ENCODE results near the gene HEBP2.
"Not testable (repeated sequence)": the region's sequence is repeated elsewhere in the genome, so short reads cannot be mapped to it uniquely, and the experiment has no call there.

The HEBP2 gene

DNA sequence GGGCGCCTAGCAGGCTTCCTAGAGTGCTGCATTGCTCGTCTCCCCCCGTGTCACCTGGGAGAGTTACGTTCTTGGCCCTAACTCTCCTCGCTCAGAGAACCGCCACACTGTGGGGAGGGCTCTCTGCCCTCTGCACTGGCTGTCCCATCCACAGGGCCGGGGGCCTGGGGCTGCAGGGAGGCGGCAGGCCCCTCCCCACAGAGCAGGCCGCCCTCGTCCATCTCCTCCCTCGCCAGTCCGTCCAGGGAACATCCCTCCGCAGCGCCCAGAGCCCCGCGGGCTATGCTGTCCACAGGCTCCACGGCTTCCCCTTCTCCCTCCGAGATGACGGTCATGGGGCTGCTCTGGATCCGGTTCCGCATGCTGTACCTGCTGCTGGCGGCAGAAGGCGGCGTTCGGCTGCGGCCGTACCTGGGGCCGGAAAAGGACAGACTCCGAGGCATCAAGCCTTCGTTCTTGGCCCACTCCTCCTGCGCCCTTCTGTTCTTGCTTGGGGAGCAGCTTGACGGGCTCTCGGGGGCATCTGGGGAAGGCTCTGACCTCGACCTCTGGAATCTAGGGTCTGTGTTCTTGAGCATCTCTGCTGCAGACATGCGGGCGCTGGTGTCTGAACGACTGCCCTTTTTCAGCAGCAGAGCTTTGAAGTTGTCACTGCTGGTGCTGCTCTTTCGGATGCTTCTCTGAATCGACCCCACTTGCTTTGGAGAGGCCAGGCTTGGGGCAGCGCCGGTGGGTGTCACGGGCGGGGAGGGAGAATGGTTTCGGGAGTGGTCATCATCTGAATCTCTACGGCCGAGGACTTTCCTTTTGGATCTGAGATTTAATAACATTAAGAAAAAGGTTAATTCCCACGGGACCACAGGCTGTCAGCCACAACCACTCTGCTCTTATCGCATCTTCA is 20.2 kb downstream of the HEBP2 start:
- no peak for DNase-seq

DNA sequence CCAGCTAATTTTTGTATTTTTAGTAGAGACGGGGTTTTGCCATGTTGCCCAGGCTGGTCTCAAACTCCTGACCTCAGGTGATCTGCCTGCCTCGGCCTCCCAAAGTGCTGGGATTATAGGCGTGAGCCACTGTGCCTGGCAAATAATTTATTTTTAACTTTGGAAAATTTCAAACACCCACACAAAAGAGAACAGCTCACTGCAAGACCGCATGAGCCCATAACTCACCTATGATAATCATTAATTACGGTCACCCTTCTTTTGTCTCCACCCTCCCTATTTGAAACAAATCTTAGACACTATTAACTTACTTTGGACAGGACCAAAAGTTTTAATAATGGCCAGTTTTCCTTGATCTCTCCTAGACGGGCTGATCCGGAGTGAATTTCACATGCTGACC is 21.2 kb downstream of the HEBP2 start:
- not testable (repeated sequence) for DNase-seq

DNA sequence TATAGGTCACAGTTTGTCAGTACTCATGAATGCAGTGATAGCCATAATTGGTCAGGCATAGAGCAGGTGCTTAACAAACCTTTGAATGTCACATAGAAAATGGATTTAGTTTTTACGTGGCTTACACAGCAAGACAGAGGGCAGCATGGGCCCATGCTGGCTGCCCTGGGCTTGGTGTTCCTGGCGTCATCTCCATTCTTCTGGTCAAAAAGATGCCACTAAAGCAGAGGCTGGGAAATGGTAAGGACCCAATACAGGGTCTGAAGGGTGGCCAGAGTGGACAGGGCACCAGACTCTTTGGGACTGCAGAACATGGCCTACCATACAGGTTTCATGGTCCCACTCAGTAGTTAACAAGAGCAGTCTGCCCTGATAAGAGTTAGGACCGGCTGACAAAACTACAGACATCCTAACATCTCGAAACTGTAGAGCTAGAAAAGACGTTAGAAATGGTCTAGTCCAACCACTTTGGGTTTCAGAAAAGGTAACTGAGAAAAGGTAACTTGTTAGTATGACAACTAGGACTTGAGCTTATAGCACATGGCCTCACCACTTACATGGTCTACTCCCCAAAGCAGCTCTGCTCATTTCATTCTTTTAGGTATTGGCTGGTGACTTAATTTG is 22.6 kb downstream of the HEBP2 start:
- no peak for DNase-seq

DNA sequence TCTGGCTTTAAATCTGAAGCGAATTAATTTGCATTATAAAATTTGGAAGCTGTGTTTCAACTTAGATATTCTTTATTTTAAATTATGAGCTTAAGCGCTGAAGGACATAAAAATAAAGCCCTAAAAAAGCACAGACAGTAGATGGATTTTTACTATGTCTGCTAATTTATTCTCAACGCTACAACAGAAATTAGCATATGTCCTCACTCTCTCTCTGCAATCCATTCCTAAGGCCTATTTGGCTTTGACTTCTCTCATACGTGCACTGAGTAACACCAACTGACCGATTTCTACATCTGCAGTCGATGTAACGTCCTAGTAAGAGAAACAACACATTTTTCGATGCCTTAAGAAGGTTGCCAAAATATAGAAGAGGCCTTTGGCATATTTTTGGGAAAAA is 23.7 kb downstream of the HEBP2 start:
- DNase-seq, result no peak

DNA sequence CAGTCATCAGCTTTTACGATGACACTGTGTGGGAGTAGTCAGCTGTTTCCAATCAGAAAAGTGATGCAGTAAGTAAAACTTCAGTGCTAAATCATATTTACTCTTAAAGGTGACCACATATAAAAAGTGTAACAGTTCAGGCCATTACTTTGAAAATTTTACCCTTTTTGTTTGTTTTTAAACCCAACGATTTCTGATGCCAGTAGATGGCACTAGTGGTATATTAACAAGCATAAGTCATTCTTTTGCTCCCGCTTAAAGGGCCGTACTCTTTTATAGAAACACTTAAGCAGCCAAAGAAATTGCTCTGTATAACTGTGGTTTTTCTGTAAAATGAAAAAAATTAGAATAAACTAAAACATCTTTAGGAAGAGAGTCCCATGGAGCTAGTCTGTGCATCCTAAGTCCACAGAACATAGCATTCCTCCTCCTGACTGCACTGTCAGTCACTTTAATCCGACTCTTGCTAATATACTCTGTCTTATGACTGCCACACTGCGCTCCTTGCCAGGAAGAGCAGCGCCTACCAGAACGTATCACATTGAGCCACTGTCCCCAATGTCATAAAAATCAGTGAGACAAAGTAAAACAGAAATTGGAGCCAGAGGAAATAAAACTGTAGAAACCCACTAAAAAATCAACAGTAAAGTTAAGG is 25.0 kb downstream of the HEBP2 start:
- DNase-seq, result peak in 1 of 2 experiments; percentile 52

DNA sequence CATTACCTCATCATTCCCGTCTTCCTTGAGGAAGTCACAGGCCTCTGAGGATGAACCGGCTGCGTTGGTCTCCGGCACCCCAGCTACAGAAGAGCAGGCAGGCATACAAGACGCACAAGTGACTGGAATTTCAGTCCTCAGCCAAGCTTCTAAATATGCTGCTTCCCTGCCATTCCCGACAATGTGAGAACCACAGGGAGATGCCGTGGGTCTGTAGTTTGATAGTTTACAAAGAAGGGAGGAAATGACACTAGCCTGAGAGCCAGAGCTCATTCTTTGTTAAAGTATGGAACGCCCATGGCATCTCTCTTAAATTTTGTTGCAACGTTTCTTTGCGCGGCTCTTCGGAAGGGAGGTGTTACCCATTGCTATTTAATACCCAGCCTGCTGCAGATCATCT is 25.7 kb downstream of the HEBP2 start:
- DNase-seq, result no peak

DNA sequence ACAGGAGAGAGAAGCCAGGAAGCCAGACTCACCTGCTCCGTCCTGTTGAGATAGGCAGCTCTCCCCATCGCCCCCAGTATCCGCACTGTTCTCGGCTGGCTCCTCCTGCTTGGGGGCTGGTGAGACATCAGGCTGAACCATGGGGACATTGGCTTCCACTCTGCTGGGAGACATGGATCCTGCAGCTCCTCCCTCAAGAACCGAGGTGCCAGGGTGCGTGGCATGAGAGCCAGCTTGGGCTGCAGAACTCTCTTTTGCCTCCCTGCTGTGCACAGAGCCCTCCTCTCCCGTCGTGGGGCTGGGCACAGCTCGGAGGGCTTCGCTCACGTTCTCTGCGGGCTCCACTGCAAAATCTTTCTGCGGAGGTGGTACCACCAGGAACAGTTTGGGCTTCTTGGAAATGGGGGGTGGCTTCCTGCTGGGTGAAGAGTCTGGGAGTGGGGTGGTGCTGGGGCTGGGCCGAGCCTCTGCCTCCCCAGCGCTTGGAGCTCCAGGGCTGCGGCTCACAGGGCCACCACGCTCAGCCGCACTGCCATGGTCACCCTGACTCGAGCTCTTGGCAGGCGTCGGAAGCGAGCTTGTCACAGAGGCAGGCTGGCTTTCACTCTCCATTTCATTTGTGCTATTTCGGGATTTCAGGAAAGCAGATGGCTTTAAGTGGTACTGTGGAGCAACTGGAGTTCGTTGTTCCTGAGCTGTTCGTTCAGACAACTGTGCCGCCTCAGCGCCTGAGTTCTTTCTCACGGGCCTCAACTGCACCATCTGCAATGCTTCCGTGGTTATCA is 26.5 kb downstream of the HEBP2 start:
- DNase-seq, result peak in 1 of 2 experiments; percentile 54

DNA sequence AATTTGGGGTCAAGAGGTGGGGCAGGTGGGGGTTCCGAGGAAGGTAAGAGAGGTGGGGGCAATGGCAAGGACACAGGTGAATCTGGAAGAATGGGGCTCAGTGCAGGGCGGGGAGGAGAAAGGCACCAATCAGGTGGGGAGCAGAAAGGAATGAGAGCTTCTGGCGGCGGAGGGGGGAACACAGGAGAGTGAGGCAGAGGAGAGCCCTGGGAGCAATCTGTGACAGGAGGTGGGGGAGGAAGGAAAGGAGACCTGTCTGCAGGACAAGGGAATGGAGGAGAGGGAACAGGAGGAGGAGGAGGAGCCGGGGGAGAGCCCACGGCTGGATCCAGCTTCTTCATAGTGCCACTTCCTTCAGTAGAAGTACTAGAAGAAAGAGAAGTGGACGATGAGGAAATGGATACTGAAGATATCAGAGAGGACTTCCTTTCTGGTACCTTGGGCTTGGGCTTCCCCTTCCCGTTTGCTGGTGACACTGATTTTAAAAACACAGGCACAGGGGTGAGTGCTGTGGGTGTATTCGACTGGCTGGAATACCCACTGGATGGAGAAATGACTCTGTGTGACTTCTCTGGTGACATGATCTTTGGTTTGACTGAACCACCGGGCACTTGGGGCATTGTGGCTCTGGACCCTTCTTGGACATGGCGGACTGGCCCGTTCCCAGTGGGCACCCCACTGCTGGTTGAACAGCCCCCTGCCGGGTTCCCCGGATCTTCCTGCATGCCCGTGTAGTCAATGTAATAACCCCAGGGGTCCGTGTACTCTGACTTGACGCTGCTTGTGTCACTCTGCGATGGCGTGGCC is 27.4 kb downstream of the HEBP2 start:
- peak in 1 of 2 experiments; percentile 19 for DNase-seq

DNA sequence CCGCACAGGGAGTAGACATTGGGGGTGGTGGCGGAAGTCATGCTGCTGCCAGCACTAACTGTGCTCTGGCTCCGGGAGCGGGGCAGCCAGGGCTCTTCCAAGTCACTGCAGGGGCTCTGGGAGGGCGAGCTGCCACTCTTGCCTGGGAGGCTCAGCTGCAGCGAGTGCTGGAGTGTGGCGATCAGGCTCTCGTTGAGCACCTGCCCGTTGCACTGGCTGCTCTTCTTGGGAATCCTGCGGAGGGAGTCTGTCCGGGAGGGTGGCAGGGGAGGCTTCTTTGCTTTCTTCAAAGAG is 28.0 kb downstream of the HEBP2 start:
- DNase-seq, result peak; percentile 16 to 33

DNA sequence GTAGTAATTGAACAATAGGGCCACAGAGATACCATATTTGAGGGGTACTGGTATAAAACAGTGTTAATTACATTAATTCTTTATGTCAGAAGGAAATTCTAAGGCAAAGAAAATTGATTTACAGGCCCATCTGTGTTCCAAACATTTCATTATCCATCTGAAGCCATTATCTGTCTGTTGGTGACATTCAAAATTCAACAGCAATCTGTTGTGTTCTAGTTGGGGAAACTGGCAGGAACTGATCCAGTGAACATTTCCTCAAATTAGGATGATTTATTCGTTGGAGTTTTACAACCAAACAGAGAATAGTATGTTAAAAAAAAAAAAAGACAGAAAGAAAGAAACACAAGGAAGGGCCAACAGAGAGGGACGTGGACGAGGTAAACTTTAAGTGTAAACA is 30.1 kb downstream of the HEBP2 start:
- no peak for DNase-seq

DNA sequence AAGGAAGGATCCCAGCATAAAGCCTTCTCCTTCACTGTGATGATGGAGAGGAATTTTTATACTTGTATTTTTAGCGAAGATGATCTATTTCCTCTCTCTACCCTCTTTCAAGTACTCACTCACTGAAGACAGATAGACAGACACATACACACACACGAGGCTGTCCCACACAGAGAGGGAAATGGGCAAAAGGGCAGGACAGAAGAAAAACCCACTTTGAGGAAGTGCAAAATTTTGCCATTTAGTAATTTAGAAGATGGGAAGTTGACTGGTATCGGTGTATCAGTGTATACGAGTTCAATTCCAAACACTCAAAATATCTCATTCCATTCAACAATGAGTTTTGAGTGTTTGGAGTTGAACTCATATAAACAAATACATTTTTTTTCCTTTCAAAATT is 30.9 kb downstream of the HEBP2 start:
- DNase-seq, result no peak

DNA sequence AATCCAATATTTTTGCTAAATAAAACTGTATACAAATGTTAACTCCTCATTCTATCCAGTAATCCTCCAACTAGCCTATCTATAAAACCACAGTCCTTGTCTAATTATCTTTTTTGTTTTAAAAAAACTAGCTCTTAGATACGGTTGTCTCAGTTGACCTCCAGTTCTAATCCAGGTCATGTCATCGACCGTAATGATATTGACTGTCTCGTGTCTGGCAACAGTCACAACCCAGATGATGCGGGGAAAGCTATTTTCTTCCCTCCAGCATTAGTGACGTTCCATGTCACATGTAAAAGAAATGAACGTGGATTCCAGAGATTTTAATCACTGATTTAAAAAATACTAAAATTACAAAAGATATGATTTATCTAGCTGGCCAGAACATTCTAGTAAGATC is 35.5 kb downstream of the HEBP2 start:
- no peak for DNase-seq

DNA sequence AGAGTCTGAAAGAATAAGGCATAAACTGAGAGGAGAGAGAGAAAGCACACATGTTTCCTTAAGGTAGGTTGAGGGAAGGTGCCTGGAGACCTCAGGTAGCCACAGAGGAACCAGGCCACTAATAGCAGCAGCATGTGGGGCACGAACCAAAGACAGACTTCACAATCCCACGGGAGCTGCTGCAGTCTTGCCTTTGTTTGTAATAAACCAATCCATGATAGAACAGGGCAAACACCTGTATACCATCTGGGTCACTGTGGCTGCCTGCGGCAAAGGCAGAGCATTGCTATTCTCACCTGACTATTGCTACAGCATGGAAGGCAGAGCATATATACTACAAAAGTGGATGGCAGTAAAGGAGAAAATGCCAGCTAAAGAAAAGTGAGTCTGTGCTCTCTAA is 36.3 kb downstream of the HEBP2 start:
- no peak for DNase-seq

DNA sequence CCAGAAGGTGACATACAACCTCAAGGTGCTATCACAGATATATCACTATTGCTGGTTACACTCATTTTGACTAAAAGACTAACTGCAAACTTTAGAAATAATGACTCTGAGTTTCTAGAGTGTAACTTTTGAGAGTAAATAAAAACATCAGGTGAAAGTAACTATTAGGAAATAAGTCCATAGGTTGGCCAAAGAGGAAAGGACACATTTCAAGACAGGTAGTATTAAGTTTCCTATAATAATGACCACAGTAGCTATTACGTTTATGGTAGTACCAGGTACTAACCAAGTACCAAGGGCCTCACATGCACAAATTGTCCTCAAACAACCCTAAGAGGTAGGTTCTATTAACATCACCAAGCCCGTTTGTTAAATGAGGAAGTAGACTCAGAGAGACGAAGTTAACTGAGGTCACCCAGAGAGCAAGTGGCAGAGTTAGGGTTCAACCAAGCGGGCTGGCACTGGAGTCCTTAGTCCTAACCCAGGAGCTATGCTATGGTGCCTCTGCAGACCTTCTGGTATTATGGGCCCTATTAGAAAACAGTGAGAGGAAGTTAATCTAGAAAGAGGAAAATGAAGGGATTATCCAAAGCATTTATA is 36.8 kb downstream of the HEBP2 start:
- no peak for DNase-seq

DNA sequence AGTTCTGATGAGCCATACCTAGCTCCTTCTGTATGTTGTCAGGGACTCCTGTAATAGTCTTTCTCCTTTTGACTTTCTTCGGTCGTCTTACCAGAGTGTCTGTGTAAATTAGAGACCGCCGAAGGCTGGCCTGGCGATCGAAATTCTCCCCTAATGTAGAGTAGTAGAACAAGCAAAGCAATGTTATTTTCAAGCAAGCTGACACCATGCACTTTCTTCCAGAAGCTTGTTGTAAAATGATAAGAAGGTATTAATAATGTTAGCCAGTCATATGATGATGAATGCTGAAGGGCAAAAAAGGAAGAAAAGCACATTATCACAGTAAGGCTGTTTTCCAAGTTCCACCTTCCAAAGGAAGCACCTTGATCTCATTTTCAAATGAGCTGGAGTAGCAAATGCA is 37.9 kb downstream of the HEBP2 start:
- DNase-seq, result no peak

DNA sequence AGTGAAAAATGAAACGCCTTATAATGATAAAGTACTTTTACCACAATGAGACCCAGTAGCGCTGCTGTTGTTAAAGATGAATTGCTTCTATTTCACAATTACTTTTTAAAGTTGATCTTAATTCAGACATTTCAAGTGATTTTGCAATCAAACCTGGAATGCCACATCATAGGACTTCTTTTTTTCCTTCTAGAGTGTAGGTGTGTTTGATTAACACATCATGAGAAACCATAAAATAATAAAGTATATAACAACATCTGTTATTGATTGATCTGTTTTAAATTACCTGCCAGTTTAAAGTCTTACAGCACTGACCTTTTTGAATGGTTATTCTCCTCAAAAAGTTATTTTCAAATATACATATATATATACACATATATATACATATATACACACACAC is 38.6 kb downstream of the HEBP2 start:
- no peak for DNase-seq

DNA sequence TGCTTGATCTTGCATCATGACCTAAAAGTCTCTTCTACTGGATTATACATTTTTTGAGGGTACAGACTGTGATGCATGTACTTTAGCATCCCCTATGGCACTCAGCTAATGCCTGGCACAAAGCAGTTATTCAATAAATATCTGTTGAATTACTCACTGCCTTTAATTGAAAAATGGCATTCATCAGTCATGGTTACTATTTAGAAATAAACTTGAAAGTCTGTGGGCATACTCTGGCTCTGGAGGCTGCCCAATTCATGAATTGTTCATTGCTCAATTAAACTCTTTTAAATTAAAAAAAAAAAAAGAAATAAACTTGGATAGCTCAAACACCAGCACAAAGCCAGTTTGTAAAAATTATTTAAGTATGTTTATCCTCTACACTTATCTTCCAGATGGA is 40.0 kb downstream of the HEBP2 start:
- no peak for DNase-seq

DNA sequence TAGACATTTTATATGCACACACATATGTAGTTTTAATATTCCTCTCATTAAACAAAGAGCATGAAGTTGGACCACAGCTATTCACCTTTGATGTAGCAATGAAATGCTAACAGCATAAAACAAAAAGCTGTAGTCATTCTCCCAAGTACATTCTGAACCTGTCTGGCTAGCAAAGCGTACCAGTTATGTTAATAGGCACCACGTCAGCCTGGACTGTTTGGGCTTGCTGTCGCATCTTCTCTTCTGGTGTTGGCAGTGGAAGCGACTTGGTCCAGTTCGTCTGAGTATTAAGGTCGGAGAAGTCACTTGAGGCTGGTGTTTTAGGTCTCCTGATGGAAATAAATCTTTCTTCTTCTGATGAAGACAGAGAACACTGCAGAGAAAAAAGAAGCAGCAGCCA is 42.8 kb downstream of the HEBP2 start:
- DNase-seq, result no peak

DNA sequence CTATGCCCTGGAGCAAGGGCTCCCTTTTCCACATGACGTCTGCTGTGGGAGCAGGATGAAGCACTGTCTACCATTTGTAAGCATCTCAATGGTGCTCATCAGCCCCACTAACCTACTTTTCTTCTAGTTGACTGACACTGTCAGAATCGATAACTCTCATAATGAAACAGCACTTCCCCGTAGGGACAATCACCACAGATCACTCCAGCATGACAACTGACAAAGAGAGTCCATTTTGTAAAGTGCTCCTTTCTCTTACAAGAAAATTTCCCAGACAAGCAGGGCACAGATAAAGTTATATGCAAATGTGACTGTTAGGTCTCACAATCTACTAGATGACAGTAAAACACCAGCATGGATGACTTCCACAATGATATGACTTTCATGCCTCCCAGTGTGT is 46.4 kb downstream of the HEBP2 start:
- no peak for DNase-seq

DNA sequence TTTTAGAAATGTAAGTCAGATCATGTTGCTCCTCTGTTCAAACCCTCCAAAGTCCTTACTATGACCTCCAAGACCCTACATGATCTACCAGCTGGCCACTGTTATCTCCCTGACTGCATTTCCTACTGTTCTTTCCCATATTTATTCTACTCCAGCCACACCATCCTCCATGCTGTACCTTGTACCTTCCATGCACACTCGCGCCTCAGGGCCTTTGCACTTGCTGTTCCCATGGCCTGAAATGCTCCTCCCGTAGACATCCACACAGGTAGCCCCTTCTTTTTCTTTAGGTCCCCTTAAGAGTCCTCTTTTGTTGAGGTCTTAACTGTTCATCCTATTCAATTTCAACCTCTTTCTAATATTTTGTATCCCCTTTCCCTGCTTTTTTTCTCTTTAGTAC is 47.0 kb downstream of the HEBP2 start:
- no peak for DNase-seq

DNA sequence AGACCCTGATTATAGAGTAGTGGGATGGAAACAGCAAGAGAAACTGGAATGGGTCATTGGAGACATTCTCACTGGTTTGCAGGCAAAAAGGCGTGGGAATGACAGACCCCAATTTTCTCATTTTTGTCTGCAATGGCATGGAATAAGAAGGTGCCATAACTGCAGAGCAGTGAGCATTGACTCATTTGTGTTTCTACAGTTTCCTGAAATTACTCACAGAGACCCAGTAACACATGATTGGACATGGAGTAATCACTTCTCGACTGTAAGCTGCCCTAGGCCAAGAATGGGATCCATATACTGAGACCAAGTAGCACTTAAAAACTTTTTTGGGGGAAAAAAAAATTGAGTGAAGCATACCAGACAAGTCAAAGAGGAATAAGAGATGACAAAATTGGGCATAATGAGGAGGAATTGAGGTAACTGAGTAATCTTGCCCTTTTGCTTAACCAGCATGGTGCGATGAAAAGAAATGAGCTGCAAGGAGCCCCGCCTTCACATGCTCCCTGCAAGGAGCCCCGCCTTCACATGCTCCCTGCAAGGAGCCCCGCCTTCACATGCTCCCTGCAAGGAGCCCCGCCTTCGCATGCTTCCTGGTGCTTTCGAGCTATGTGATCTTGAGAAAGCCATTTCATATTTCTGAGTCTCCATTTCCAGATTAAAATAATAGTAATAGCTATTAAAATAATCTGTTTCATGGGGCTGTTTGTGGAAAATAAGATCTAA is 51.1 kb downstream of the HEBP2 start:
- no peak for DNase-seq

Measured in cerebellar nuclear complex (tissue), 1 donor.